ENCODE data around the gene LRRC4.
A peak's percentile ranks its signal among the peaks of the same experiment; 100 is the strongest.

The LRRC4 gene

GRCh38 chr7:128076196-128076795, 45.1 kb upstream of the LRRC4 start:
- ChIA-PET CTCF (interaction anchor here (1.0 kb wide), 1 partner anchor 59 kb away, joined by 3 read pairs; no protein-coding TSS in a partner anchor), POLR2A (no interaction called here)
- peaks cover 0 to 18% of the 10 kb centered on the region in 2 experiments; a peak in 2 of 3 replicates for H3K36me3 ChIP-seq (ENCODE audit: control insufficient read depth in 2 of 2, insufficient read depth in 1 of 2, low read length in 2 of 2)
- H3K27ac ChIP-seq (ENCODE audit: extremely low read depth, low read depth, low read length), result no peak overlapping the region
- TF ChIP-seq ZBTB26 (tag by site-specific recombination; optimal IDR thresholded peaks at IDR 0.05) (no peak), ZNF677 (tag by site-specific recombination; IDR thresholded peaks at IDR 0.05) (peak; percentile 96), ZNF768 (tag by site-specific recombination; IDR thresholded peaks at IDR 0.05) (no peak)
- H3K9me3 ChIP-seq (ENCODE audit: control insufficient read depth, insufficient read depth, low read depth, low read length), result no peaks in the 10 kb centered on the region
- H3K4me1 ChIP-seq (ENCODE audit: control insufficient read depth, insufficient read depth, low read length), result no peaks in the 10 kb centered on the region
- no peak overlapping the region for H3K4me3 ChIP-seq (ENCODE audit: low read depth, low read length)

- POLR2A ChIA-PET, result no interaction called here
- H3K4me1 ChIP-seq (ENCODE audit: control insufficient read depth, insufficient read depth, low read length), result no peaks in the 10 kb centered on the region
- CTCF ChIA-PET, result interaction anchor here (1.0 kb wide), 1 partner anchor 60 kb away, joined by 3 read pairs; no protein-coding TSS in a partner anchor
- TF ChIP-seq WT1 (tag by site-specific recombination; IDR thresholded peaks at IDR 0.05) (no peak), YY2 (tag by site-specific recombination; IDR thresholded peaks at IDR 0.05) (no peak), ZNF513 (tag by site-specific recombination; IDR thresholded peaks at IDR 0.05) (no peak), ZNF610 (tag by site-specific recombination; IDR thresholded peaks at IDR 0.05; ENCODE audit: borderline replicate concordance) (no peak), GLIS1 (tag by site-specific recombination; IDR thresholded peaks at IDR 0.05) (peak; percentile 75), ZNF747 (tag by site-specific recombination; IDR thresholded peaks at IDR 0.05) (no peak), GLIS2 (tag by site-specific recombination; IDR thresholded peaks at IDR 0.05) (0 out of 2 replicates have a peak, but pooled peaks have one; percentile 28)
- H3K36me3 ChIP-seq (ENCODE audit: control insufficient read depth in 2 of 2, insufficient read depth in 1 of 2, low read length in 2 of 2), result peaks cover 0 to 16% of the 10 kb centered on the region in 2 experiments; a peak in 1 of 3 replicates
- H3K9me3 ChIP-seq (ENCODE audit: control insufficient read depth, insufficient read depth, low read depth, low read length), result no peaks in the 10 kb centered on the region
- H3K27ac ChIP-seq (ENCODE audit: extremely low read depth, low read depth, low read length), result no peak overlapping the region
- H3K4me3 ChIP-seq (ENCODE audit: low read depth, low read length), result no peak overlapping the region
Measured at GRCh38 chr7:128075242-128076095, 44.2 kb upstream of the LRRC4 start.

- no peaks in the 10 kb centered on the region for H3K9me3 ChIP-seq (ENCODE audit: control insufficient read depth, insufficient read depth, low read depth, low read length)
- CTCF ChIA-PET, result no interaction called here
- POLR2A ChIA-PET, result no interaction called here
- H3K4me1 ChIP-seq (ENCODE audit: control insufficient read depth, insufficient read depth, low read length), result no peaks in the 10 kb centered on the region
- no peak overlapping the region for H3K4me3 ChIP-seq (ENCODE audit: low read depth, low read length)
- H3K36me3 ChIP-seq (ENCODE audit: control insufficient read depth in 2 of 2, insufficient read depth in 1 of 2, low read length in 2 of 2), result peaks cover 0 to 16% of the 10 kb centered on the region in 2 experiments; a peak in 1 of 3 replicates
- H3K27ac ChIP-seq (ENCODE audit: extremely low read depth, low read depth, low read length), result no peak overlapping the region
- TF ChIP-seq ZNF791 (tag by site-specific recombination; IDR thresholded peaks at IDR 0.05) (no peak), ZNF302 (tag by site-specific recombination; IDR thresholded peaks at IDR 0.05; ENCODE audit: low read depth) (no peak), ZNF624 (tag by site-specific recombination; IDR thresholded peaks at IDR 0.05) (no peak), ZNF580 (tag by site-specific recombination; IDR thresholded peaks at IDR 0.05) (no peak), MZF1 (tag by site-specific recombination; IDR thresholded peaks at IDR 0.05; ENCODE audit: borderline replicate concordance) (no peak), ZNF621 (tag by site-specific recombination; IDR thresholded peaks at IDR 0.05) (no peak), ZNF394 (tag by site-specific recombination; IDR thresholded peaks at IDR 0.05; ENCODE audit: borderline replicate concordance) (no peak), SP3 (tag by site-specific recombination; IDR thresholded peaks at IDR 0.05) (no peak), PRDM10 (tag by site-specific recombination; IDR thresholded peaks at IDR 0.05) (no peak), RBAK (tag by site-specific recombination; IDR thresholded peaks at IDR 0.05) (no peak), ZNF707 (tag by site-specific recombination; IDR thresholded peaks at IDR 0.05) (no peak), ZNF266 (tag by site-specific recombination; IDR thresholded peaks at IDR 0.05; ENCODE audit: low read depth) (no peak), ZNF560 (tag by site-specific recombination; IDR thresholded peaks at IDR 0.05; ENCODE audit: borderline replicate concordance) (no peak), ZNF473 (tag by site-specific recombination; IDR thresholded peaks at IDR 0.05) (no peak), GLIS1 (tag by site-specific recombination; IDR thresholded peaks at IDR 0.05) (peak; percentile 35; the same call in 1 of the 2 replicates)
Measured at GRCh38 chr7:128074736-128075135, 43.5 kb upstream of the LRRC4 start.

Data from HEK293 (cell line).